ENCODE results near the gene CERS3.

Gene CERS3

DNA sequence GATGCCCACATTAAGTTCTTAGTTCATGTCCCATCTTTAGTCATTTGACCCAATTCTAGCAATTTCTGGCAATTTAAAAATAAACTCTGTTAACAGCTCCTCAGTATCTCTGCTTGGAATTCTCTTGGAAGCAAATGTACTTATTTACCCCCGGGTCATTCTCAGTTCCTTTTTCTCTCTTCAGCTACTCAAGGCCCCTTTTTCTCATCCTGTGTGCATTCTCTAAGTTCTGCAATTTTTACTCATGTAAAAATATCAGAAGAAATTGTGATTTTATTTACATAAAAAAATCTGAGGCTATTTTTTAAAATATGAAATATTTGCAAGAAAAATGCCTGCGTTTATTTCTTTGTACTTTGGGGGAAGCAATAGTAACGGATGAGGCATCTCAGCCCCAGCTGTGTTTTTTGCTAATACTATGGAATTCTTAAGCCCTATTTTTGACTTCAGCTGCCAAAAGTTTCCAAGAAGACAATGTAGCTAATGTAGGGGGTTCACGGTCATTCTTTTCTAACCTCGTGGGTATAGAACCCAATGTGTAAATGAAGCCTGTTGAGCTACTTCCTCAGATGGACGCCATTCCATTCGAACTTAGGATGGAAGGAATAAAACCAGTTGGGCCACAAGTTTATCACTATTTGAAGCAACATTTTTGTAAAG, 20.0 kb downstream of the CERS3 start:
- no peaks in the 10 kb centered on the region for H3K36me3 ChIP-seq (ENCODE audit: low read length)
- no peak overlapping the region for H3K27ac ChIP-seq (ENCODE audit: low read depth, low read length)
- no peak overlapping the region for H3K4me3 ChIP-seq (ENCODE audit: insufficient read depth, low read length, poor library complexity, severe bottlenecking)
- H3K4me2 ChIP-seq (ENCODE audit: low read depth, low read length, poor library complexity, severe bottlenecking), result no peak overlapping the region
- 0 out of 2 replicates have a peak, but pooled peaks cover 2% of the 10 kb centered on the region for H3K27me3 ChIP-seq (ENCODE audit: low read length)
- no peaks in the 10 kb centered on the region for H3K79me2 ChIP-seq (ENCODE audit: insufficient read depth, low read length)
- no peak overlapping the region for H3K9ac ChIP-seq (ENCODE audit: low read length)
- no peaks in the 10 kb centered on the region for H3K9me2 ChIP-seq (replicated peaks; ENCODE audit: insufficient read depth, low read length)
- no peaks in the 10 kb centered on the region for H4K20me1 ChIP-seq (ENCODE audit: low read depth, low read length)
- H3K9me3 ChIP-seq (ENCODE audit: insufficient read depth, low read length), result no peaks in the 10 kb centered on the region
- no peak for TF ChIP-seq EZH2phosphoT487 (conservative IDR thresholded peaks at IDR 0.05; ENCODE audit: low read length)
- TF ChIP-seq, protein P1, sequence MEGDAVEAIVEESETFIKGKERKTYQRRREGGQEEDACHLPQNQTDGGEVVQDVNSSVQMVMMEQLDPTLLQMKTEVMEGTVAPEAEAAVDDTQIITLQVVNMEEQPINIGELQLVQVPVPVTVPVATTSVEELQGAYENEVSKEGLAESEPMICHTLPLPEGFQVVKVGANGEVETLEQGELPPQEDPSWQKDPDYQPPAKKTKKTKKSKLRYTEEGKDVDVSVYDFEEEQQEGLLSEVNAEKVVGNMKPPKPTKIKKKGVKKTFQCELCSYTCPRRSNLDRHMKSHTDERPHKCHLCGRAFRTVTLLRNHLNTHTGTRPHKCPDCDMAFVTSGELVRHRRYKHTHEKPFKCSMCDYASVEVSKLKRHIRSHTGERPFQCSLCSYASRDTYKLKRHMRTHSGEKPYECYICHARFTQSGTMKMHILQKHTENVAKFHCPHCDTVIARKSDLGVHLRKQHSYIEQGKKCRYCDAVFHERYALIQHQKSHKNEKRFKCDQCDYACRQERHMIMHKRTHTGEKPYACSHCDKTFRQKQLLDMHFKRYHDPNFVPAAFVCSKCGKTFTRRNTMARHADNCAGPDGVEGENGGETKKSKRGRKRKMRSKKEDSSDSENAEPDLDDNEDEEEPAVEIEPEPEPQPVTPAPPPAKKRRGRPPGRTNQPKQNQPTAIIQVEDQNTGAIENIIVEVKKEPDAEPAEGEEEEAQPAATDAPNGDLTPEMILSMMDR (IDR thresholded peaks at IDR 0.05; ENCODE audit: insufficient read depth, low read length, poor library complexity, severe bottlenecking), result no peak
- no peaks in the 10 kb centered on the region for H3F3A ChIP-seq (ENCODE audit: insufficient read depth)
- no peak overlapping the region for H2AFZ ChIP-seq (ENCODE audit: low read depth, low read length, severe bottlenecking)

DNA sequence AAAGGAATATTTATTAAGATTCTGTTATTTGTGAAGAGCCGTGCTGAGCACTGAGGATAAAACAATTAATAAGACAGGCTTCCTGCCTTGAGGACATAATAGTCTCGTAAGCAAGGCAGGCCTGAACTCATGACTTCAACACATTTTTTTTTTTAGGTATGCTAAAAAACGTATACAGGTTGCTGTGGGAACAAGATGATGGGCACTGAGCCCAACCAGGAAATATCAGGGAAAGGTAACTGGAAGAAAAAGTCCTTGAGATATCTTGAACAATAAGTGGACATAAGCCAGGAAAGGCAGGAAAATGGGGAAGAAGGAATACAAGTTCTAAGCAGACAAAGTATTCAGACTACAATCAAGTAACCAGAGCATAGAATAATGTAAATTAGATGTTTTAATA, 26.1 kb downstream of the CERS3 start:
- Histone ChIP-seq H3K9ac (ENCODE audit: low read length) (no peak overlapping the region), H2AFZ (ENCODE audit: low read depth, low read length, severe bottlenecking) (no peak overlapping the region), H3K79me2 (ENCODE audit: insufficient read depth, low read length) (no peaks in the 10 kb centered on the region), H4K20me1 (ENCODE audit: low read depth, low read length) (no peaks in the 10 kb centered on the region), H3K36me3 (ENCODE audit: low read length) (no peaks in the 10 kb centered on the region), H3K4me2 (ENCODE audit: low read depth, low read length, poor library complexity, severe bottlenecking) (no peak overlapping the region), H3K27me3 (ENCODE audit: low read length) (no peaks in the 10 kb centered on the region), H3K9me3 (ENCODE audit: insufficient read depth, low read length) (no peaks in the 10 kb centered on the region), H3F3A (ENCODE audit: insufficient read depth) (no peaks in the 10 kb centered on the region), H3K9me2 (replicated peaks; ENCODE audit: insufficient read depth, low read length) (no peaks in the 10 kb centered on the region), H3K4me3 (ENCODE audit: insufficient read depth, low read length, poor library complexity, severe bottlenecking) (no peak overlapping the region), H3K27ac (ENCODE audit: low read depth, low read length) (no peak overlapping the region)
- TF ChIP-seq EZH2phosphoT487 (conservative IDR thresholded peaks at IDR 0.05; ENCODE audit: low read length), result no peak
- TF ChIP-seq, protein P1 (IDR thresholded peaks at IDR 0.05; ENCODE audit: insufficient read depth, low read length, poor library complexity, severe bottlenecking), result no peak

DNA sequence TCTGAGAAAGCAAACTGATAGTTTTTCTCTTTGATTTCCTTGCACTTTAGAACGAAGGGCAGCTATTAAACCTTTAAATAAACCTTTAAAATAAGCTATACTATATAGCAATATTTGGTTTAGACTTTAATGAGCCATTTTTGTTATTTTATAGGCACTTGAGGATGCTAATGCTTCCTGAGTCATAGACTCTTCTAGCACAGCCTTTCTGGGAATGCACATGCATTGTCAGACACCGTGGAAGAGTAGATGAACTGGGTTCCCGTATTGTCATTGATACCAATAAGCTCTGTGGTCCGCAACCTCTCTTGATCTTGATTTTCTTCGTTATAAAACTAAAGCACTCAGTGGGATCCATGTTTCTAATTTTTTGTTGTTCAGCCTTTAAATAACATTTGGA, 27.6 kb downstream of the CERS3 start:
- TF ChIP-seq, protein P1 (IDR thresholded peaks at IDR 0.05; ENCODE audit: insufficient read depth, low read length, poor library complexity, severe bottlenecking), result no peak
- no peak for TF ChIP-seq EZH2phosphoT487 (conservative IDR thresholded peaks at IDR 0.05; ENCODE audit: low read length)
- Histone ChIP-seq H3K9me2 (replicated peaks; ENCODE audit: insufficient read depth, low read length) (no peaks in the 10 kb centered on the region), H3K9me3 (ENCODE audit: insufficient read depth, low read length) (no peaks in the 10 kb centered on the region), H3K79me2 (ENCODE audit: insufficient read depth, low read length) (no peaks in the 10 kb centered on the region), H3K4me3 (ENCODE audit: insufficient read depth, low read length, poor library complexity, severe bottlenecking) (no peak overlapping the region), H3K27me3 (ENCODE audit: low read length) (no peaks in the 10 kb centered on the region), H3K4me2 (ENCODE audit: low read depth, low read length, poor library complexity, severe bottlenecking) (no peak overlapping the region), H2AFZ (ENCODE audit: low read depth, low read length, severe bottlenecking) (no peak overlapping the region), H3K27ac (ENCODE audit: low read depth, low read length) (no peak overlapping the region), H3K36me3 (ENCODE audit: low read length) (no peaks in the 10 kb centered on the region), H3K9ac (ENCODE audit: low read length) (no peak overlapping the region), H4K20me1 (ENCODE audit: low read depth, low read length) (no peaks in the 10 kb centered on the region), H3F3A (ENCODE audit: insufficient read depth) (no peaks in the 10 kb centered on the region)
